IPS-NIHi7 (cell line): ENCODE data around the gene OR13H1.
A peak's percentile ranks its signal among the peaks of the same experiment; 100 is the strongest.
"Not testable (repeated sequence)": the region's sequence is repeated elsewhere in the genome, so short reads cannot be mapped to it uniquely, and the experiment has no call there.

Source experiments
- DNase-seq: peaks from one replicate; pipeline ENCODE4 v3.0.0; 2012; ENCODE audit warnings: mixed read lengths; ENCODE audit errors: extremely low spot score

OR13H1 gene, protein sequence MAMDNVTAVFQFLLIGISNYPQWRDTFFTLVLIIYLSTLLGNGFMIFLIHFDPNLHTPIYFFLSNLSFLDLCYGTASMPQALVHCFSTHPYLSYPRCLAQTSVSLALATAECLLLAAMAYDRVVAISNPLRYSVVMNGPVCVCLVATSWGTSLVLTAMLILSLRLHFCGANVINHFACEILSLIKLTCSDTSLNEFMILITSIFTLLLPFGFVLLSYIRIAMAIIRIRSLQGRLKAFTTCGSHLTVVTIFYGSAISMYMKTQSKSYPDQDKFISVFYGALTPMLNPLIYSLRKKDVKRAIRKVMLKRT

DNA sequence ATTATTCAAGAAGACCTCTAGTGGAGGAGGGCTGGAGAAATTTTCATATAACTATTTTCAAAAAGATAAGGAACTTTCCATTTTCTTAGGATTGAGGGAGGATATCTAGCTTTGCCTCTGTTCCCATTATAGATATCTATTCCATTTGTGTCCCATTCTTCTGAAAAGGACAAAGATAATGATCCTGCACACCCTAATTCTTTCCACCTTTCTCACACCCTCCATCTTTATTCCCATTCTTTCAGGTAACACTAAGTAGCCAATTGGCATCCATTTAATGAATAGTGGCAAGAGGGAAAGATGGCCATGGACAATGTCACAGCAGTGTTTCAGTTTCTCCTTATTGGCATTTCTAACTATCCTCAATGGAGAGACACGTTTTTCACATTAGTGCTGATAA, at the start of gene OR13H1:
Gene OR13H1 (plus strand): TSS at position 301 of the 400 bp plus-strand sequence. CDS start 0 bp downstream, at position 301.
- DNase-seq, result no peak

DNA sequence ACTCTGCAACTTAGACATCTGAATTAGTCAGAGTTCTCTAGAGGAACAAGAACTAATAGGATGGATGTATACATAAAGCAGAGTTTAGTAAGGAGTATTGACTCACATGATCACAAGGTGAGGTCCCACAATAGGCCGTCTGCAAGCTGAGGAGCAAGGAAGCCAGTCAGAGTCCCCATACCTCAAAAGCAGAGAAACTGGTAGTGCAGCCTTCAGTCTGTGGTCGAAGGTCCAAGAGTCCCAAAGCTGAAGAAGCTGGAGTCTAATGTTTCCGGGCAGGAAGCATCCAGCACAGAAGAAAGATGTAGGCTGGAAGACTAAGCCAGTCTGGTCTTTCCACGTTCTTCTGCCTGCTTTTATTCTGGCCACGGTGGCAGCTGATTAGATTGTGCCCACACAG, 42.3 kb upstream of the OR13H1 start:
- DNase-seq, result not testable (repeated sequence)

DNA sequence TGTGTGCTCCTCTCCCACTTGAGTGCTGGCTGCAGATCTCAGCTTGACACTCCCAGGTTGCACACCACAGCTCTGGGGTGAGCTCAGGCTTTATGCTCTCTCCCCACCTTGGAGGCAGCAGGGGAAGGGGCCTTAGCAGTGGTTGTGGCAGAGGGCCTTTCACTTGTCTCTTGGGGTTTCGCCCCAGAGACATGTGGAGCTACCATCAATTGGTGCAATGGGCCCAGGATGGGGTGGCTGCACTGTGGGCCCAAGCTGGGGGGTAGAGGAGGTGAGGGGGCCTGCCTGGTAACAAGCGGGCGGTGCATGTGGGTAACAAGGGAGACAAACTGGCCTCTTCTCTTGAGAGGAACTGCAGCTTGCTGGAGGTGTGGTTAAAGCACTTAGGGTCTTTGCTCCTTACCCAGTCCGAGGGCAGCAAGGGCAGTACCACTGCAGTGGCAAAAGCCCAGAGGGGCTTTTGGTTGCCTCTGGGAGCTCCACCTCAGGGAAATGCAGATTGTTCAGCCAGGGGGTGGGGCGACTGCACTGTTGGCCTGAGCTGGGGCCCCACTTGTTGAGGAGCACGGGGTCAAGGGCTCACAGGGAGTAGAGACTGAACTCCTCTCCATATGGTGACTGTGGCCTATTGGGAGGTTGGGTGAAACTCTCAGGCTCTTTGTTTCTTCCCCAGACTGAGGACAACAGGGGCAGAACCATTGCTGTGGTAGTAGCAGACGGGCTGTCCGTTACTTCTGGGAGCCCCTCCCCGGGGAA, 30.5 kb upstream of the OR13H1 start:
- DNase-seq, result no peak

DNA sequence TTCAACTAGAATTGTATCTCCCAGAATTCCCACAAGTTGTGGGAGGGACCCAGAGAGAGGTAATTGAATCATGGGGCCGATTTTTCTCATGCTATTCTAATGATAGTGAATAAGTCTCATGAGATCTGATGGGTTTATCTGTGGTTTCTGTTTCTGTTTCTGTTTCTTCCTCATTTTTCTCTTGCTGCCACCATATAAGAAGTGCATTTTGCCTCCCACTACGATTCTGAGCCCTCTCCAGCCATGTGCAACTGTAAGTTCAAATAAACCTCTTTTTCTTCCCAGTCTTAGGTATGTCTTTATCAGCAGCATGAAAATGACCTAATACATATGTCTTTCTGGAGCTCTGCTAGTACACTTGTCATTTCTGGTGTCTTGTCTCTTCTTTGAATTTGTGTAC, 22.1 kb upstream of the OR13H1 start:
- DNase-seq, result no peak

DNA sequence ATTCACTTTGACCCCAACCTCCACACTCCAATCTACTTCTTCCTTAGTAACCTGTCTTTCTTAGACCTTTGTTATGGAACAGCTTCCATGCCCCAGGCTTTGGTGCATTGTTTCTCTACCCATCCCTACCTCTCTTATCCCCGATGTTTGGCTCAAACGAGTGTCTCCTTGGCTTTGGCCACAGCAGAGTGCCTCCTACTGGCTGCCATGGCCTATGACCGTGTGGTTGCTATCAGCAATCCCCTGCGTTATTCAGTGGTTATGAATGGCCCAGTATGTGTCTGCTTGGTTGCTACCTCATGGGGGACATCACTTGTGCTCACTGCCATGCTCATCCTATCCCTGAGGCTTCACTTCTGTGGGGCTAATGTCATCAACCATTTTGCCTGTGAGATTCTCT, 344 bp downstream of the OR13H1 start:
- DNase-seq, result peak; percentile 16

DNA sequence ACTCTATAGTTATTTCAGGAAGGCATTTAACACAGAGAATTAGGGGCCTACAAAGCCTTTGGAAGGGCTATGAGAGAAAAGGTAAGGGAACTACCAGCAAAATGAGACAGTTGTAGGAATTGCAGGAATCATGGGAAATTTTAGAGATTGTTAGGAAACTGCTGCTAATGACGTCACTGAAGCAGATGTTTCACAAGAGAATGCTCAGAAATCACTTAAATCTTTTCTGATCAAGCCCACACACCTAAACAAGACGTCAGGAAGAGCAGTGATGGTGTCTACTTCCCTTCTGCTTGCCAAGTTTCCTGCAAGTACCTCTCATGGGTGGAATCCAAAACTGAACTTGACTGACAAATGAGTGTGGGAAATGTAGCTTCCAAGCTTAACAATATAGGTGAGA, 5.1 kb downstream of the OR13H1 start:
- no peak for DNase-seq

DNA sequence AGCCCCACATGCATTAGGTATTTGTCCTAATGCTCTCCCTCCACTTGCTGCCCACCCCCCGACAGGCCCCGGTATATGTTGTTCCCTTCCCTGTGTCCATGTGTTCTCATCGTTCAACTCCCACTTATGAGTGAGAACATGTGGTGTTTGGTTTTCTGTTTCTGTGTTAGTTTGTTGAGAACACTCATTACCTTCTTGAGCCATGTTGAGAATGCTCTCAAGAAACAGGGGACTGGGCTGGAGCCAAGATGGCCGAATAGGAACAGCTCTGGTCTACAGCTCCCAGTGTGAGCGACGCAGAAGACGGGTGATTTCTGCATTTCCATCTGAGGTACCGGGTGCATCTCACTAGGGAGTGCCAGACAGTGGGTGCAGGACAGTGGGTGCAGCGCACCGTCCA, 8.6 kb downstream of the OR13H1 start:
- DNase-seq, result not testable (repeated sequence)

DNA sequence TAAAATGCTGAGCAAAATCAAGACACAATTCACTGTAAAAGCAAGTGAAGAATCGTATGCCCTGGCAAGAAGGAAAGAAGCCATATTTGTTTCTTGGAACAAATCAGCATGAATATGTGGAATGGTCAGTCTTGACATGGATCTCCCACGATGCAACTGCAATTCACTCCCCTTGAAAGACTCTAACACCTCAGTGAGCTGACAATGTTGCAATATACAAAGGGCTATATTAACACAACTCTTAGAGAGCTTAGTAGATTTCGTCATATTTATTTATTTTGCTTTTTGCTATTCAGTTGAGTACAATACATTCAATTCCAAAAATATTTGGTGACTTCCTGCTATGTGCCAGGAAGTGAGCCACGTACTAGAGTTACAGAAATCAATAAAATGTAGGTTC, 14.7 kb downstream of the OR13H1 start:
- no peak for DNase-seq

DNA sequence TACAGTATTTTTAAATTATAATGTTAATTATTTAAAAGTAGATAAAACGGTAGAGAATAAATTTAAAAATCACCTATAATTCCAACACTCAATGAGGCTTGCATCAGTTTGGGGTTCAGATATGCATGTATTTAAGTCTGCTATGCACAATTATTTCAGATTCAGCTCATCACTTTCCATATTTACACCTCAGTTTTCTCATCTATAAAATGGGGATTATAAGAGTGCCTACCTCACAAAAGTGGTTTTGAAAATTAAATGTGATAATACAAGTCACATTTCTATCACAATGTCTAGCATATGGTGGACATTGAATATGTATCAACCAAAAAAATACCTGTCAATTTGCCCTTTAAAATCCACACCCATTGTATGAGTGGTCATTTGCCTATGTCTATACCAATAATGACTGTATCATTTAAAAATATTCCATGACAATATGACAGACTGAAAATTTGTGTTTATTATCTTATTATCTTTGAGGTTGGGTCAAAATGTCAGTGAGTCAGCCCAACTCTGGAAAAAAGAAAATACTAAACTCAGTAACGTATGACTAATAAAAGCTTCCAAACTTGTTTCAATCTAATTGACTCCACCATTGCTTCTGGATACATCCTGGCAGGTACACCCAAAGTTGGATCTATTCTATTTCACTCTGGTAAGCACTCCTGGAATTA, 20.8 kb downstream of the OR13H1 start:
- no peak for DNase-seq

DNA sequence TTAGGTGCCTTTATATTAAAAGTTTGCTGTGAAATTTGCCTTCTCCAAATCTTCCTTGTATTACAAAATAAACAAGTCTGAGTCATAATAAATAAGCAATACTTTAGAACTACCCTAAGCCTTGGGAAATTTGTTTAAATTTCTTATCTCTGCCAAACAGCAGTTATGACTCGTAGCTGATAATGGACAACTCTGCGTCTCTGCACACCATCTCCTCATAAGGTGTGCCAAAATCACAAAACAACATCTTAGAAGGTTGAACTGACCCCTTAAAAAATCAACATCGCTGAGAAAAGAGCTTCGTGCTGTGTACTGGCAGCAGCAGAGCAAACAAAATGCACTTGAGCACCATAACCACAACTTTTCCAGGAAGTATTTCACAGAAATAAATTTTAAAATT, 22.0 kb downstream of the OR13H1 start:
- DNase-seq, result no peak

DNA sequence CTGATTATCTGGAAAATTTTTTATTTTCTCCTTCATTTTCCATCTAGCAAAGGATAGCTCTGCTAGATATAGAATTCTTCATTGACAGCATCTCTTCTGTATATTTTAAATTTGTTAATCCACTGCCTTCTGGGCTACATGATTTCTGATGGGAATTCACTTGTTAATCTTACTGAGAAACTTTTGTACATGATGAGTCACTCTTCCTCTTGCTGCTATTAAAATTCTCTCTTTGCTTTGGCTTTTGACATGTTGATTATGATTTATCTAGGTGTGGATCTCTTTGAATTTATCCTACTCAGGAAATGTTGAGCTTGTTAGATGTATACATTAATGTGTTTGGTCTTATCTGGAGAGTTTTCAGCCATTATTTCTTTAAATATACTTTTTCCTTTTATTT, 27.5 kb downstream of the OR13H1 start:
- DNase-seq, result no peak

DNA sequence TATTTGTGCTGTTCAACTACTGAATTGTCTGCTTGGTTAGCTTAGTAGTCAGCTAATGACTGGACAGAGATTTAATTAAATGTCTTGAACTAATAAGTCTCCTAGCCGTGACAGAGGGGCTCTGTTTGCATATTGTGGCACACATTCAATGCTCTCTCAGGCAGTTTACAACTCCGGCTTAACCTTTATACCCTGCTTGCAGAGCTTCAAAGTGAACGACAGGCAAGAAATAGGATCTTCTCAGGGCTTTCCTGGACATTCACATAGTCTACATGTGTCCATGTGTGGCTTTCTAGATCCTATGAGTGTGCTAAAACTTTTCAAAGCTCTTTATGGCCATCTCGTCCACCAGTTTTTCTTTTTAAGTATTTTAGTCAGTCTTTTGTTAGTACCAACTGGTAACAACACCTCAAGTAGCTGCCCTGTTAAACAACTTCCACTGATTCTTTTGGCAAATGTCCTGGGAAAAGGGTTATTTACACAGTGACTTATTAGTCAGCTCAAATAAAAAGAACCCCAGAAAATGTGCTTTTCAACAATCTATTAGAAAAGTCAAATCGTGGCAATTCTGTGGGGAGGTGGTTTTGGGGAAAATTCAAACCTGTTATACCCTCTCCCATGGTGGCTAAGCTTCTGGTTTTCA, 28.6 kb downstream of the OR13H1 start:
- no peak for DNase-seq

DNA sequence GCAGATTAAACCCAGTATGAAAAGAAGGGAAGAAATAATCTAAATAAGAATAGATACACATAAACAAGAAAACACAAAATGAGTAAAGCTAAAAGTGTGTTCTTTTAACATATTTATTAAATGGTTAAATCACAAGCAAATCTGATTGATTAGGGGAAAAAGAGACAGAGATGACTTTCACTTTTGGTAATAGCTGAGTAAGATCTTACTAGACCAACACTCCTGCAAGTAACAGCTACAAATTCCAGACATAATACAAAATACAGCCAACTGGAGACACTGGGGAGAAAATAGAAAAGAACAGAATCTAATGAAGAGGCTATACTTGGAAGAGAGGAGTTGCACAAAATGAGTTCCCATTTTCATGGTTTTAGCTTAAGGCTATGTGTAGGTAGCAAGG, 33.5 kb downstream of the OR13H1 start:
- DNase-seq, result no peak

DNA sequence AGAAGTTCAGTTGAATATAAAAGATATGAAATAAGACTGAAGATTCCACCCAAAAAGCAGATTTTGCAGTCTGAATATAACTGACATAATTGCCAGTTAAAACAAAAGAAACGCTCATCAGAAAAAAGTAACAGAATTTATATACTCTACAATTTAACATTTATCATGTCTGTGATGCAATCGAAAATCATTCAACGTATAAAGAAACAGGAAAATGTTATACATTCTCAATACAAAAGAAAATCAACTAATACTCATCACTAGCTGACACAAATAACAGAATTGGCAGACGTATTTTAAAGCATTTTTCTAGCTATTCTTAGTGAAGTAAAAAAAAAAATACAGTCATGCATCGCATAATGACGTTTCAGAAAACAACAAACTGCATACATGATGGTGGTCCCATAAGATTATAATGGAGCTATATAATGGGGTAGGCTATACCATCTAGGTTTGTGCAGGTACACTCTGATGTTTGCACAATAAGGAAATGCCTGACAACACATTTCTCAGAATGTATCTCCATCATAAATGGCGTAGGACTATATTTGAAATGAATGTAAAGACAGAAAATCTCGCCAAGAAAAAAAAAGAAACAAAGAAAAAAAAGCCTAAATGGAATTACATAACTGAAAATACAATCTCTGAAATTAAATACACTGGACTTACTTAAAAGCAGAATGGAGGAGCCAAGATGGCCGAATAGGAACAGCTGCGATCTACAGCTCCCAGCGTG, 34.3 kb downstream of the OR13H1 start:
- no peak for DNase-seq

DNA sequence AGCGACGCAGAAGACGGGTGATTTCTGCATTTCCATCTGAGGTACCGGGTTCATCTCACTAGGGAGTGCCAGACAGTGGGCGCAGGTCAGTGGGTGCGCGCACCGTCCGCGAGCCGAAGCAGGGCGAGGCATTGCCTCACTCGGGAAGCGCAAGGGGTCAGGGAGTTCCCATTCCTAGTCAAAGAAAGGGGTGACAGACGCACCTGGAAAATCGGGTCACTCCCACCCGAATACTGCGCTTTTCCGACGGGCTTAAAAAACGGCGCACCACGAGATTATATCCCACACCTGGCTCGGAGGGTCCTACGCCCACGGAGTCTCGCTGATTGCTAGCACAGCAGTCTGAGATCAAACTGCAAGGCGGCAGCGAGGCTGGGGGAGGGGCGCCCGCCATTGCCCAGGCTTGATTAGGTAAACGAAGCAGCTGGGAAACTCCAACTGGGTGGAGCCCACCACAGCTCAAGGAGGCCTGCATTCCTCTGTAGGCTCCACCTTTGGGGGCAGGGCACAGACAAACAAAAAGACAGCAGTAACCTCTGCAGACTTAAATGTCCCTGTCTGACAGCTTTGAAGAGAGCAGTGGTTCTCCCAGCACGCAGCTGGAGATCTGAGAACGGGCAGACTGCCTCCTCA, 35.0 kb downstream of the OR13H1 start:
- not testable (repeated sequence) for DNase-seq

DNA sequence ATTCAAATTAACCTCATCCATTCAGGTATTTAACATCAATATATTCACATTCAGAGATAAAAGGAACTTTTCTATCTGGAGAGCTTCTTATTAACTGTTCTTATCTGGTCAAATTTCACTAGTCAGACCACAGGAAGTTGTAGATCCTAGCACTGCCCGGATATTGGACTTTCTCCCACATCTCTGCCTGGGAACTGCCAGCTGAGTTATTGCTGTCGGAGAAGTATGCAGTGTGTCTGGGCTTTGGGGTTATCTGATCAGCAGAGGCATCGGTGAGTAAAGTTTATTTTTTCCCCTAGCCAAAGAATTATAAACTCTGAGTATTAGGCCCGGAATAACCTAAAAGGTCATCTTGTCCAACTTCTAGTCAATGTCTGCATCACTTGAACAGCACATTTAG, 45.1 kb downstream of the OR13H1 start:
- DNase-seq, result no peak
